ENCODE measurements around the gene ABHD5.
A peak's percentile ranks its signal among the peaks of the same experiment; 100 is the strongest.

Gene ABHD5

DNA sequence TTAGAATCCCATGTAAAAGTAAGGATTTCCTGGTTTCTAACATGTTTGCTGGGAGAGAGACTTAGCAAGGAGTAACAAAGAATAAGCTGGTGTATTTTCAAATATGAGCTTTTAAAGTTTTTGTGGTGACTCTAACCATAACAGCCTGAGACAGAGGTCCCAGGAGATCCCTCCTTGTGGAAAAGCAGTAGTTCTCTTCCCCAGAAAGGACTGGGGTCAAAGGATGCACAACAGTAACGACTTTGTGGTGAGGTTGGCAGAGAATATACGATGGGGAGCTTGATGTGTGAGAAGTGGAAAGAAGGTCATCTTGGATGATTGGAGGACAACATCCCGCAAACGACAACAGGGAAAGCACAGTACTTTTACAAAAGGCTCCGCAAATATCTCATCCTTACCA lies 38.2 kb downstream of the ABHD5 start:
- H3K4me3 ChIP-seq (ENCODE audit: low read depth in 1 of 2, low read length in 1 of 2): no peak overlapping the region
- no peaks in the 10 kb centered on the region for H3K9me3 ChIP-seq
- TF ChIP-seq, protein P1, sequence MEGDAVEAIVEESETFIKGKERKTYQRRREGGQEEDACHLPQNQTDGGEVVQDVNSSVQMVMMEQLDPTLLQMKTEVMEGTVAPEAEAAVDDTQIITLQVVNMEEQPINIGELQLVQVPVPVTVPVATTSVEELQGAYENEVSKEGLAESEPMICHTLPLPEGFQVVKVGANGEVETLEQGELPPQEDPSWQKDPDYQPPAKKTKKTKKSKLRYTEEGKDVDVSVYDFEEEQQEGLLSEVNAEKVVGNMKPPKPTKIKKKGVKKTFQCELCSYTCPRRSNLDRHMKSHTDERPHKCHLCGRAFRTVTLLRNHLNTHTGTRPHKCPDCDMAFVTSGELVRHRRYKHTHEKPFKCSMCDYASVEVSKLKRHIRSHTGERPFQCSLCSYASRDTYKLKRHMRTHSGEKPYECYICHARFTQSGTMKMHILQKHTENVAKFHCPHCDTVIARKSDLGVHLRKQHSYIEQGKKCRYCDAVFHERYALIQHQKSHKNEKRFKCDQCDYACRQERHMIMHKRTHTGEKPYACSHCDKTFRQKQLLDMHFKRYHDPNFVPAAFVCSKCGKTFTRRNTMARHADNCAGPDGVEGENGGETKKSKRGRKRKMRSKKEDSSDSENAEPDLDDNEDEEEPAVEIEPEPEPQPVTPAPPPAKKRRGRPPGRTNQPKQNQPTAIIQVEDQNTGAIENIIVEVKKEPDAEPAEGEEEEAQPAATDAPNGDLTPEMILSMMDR (IDR thresholded peaks at IDR 0.05): no peak
- H3K27me3 ChIP-seq: no peaks in the 10 kb centered on the region
- no peak overlapping the region for H3K27ac ChIP-seq
- no peaks in the 10 kb centered on the region for H3K4me1 ChIP-seq (ENCODE audit: control insufficient read depth in 1 of 2, insufficient read depth in 1 of 2, low read depth in 1 of 2, low read length in 1 of 2)
- peaks cover 99% of the 10 kb centered on the region for H3K36me3 ChIP-seq

DNA sequence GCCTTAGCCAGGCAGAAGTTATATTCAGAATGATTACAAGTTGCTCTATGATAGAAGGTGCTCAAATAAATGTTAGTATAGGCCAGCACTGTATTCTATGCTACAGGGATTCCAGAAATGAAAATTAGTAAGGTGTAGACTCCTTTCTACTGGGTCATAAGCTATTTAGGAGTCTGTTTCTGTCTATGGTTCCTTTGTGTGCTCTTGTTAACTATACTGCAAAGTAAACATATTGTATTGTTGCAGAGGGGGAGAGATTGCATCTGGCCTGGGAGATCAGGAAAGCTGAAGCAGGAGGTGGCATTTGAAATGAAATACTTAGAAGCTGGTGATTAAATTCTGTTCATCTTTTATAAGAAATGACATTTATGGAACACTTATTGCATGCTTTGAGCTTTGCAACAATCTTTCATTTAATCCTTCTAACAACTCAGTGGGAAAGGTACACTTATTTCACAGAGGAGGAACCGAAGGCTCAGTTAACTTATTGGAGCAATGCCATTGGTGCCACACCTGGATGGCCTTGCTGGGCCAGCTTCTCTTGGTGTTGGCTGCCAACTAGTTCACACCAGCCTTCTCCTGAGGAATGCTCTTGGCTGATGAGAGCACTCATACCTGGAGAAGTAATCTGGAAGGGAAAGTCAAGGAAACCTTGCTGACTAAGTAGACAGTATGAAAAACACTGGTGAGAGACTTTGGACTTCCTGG lies 39.1 kb downstream of the ABHD5 start:
- Histone ChIP-seq H3K27ac (peak overlapping the region; percentile 7), H3K9me3 (no peaks in the 10 kb centered on the region)
- TF ChIP-seq, protein P1 (IDR thresholded peaks at IDR 0.05): no peak

DNA sequence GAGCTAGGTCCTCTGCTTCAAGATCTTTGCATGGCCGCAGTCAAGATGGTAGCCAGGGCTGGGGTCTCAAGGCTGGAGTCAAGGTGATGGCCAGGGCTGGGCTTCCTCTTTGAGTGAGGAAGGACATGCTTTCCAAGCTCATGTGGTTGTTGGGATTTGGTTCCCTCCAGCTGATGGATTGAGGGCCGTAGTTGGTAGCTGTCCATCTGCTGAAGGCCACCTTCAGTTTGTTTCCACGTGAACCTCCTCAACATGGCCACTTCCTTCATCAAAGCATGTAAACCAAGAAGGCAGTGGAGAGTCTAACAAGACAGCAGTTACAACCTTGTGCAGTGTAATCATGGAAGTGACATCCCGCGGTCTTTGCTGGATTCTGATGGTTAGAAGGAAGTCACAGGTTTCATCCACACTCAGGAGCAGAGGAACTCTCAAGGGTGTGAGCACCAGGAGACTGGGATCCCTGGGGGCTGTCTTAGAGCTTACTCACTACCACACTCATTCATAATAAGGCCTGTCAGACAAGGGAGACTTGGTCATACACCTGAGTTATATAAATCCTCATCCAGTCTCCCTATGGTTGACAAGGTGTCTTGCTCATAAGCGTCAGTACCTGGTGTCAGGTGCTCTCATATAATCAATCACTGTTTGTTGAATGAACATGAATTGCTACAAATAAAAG lies 42.1 kb downstream of the ABHD5 start:
- Histone ChIP-seq H3K4me3 (ENCODE audit: low read depth in 1 of 2, low read length in 1 of 2) (no peak overlapping the region), H3K9me3 (no peaks in the 10 kb centered on the region), H3K4me1 (ENCODE audit: control insufficient read depth in 1 of 2, insufficient read depth in 1 of 2, low read depth in 1 of 2, low read length in 1 of 2) (no peaks in the 10 kb centered on the region), H3K36me3 (peaks cover 95% of the 10 kb centered on the region), H3K27me3 (no peaks in the 10 kb centered on the region), H3K27ac (peak overlapping the region; percentile 24)
- TF ChIP-seq, protein P1 (IDR thresholded peaks at IDR 0.05): no peak

More for the DNA sequence above, 39.1 kb downstream of the ABHD5 start:
- H3K27me3 ChIP-seq: no peaks in the 10 kb centered on the region
- H3K36me3 ChIP-seq: peaks cover 99% of the 10 kb centered on the region
- no peak overlapping the region for H3K4me3 ChIP-seq (ENCODE audit: low read depth in 1 of 2, low read length in 1 of 2)
- no peaks in the 10 kb centered on the region for H3K4me1 ChIP-seq (ENCODE audit: control insufficient read depth in 1 of 2, insufficient read depth in 1 of 2, low read depth in 1 of 2, low read length in 1 of 2)

DNA sequence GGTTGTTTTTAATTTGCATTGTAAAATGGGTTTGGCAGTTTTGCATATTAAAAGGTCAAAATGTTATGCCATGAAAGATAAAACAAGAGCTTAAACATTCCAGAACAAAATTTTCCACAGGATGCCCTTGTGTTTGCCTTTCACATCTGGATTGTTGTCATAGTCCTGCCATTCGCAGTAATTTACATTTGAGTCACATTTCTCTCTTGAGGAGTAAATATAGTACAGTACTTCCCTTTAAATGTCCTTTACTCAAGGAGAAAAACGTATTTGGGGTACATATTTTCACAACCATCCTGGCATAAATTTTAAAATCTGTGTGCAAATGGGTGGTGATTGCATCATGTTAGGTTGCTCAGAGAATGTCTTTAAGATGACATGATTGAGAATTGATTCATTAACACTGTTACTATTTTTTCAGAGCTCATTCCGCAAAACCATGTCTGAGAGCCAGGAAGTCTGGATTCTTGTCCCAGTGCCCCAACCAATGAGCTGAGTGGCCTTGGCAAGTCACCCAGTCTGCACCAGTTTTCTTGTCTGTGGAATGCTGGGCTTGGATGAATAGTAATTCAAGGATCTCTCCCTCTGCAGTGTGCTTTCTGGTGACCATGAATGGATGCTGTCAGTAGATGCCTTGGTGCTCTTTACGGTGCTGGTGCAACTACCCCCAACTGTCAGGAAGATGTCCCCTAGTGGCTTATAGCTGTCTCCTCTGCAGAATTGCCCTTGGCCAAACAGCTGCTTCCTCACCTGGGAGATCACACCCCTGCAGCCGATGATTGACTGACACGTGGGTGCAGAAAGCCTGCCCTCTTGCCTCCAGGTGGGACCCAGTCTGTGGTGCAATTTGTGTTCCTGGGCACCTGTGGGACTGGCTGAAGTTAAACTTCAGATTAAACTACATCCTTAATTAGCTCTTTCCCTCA lies 43.0 kb downstream of the ABHD5 start:
- Histone ChIP-seq H3K4me1 (ENCODE audit: control insufficient read depth in 1 of 2, insufficient read depth in 1 of 2, low read depth in 1 of 2, low read length in 1 of 2) (no peaks in the 10 kb centered on the region), H3K9me3 (no peaks in the 10 kb centered on the region), H3K27ac (peak overlapping the region; percentile 24), H3K4me3 (ENCODE audit: low read depth in 1 of 2, low read length in 1 of 2) (no peak overlapping the region), H3K36me3 (peaks cover 87% of the 10 kb centered on the region), H3K27me3 (no peaks in the 10 kb centered on the region)
- TF ChIP-seq, protein P1 (IDR thresholded peaks at IDR 0.05): no peak

DNA sequence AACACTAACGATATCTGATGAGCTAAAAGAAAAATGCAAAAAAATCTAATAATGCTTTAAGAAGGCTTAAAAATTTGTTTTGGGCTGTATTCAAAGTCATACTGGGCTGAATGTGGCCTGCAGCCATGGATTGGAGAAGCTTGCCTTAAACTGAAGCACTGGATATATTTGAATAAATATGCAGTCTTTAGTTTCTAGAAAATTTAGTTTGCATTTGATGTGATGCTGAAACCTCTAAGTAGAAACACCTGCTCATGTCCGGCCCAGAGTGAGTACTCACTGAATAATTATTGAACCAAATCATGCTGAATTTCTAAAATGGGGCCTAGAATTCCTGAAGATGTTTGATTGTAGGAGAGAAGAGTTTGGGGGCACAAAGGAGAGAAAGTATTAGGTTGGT lies 43.9 kb downstream of the ABHD5 start:
- TF ChIP-seq, protein P1 (IDR thresholded peaks at IDR 0.05): no peak
- peaks cover 77% of the 10 kb centered on the region for H3K36me3 ChIP-seq
- no peak overlapping the region for H3K27ac ChIP-seq
- H3K9me3 ChIP-seq: no peaks in the 10 kb centered on the region
- H3K27me3 ChIP-seq: no peaks in the 10 kb centered on the region
- no peaks in the 10 kb centered on the region for H3K4me1 ChIP-seq (ENCODE audit: control insufficient read depth in 1 of 2, insufficient read depth in 1 of 2, low read depth in 1 of 2, low read length in 1 of 2)
- no peak overlapping the region for H3K4me3 ChIP-seq (ENCODE audit: low read depth in 1 of 2, low read length in 1 of 2)

Measured in neutrophil (primary cell).